Activated CD4-positive, alpha-beta T cell treated with anti-CD3 and anti-CD28 coated beads, Interleukin-2, Interleukin-6, amounts not matched to agents 100 ng/mL and 50 ng/mL, durations not matched to agents 16 hours and 8 hours (primary cell): ENCODE results near the gene NALCN.

Source experiments
- DNase-seq: peaks from one replicate; pipeline ENCODE4 v3.0.0-alpha.2; 2020

Gene NALCN

DNA sequence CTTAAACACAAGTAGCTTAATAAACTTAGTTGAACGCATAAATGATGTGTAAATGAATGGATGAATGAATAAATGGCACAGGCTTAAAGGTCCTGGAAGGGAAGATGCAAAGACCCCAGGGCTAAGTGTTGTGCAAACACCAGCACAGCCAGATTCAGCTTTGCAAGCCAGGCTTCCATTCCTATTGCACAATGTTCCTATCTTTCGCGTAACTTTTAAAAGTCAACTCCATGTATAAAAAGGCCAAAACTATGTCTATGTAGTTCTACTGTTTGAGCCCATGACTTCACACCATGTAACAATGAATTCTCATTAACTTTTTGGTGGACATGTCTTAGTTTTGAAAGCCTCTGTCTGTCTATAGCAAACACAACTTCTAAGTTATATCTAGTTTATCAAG, 226.0 kb downstream of the NALCN start:
- DNase-seq: no peak

DNA sequence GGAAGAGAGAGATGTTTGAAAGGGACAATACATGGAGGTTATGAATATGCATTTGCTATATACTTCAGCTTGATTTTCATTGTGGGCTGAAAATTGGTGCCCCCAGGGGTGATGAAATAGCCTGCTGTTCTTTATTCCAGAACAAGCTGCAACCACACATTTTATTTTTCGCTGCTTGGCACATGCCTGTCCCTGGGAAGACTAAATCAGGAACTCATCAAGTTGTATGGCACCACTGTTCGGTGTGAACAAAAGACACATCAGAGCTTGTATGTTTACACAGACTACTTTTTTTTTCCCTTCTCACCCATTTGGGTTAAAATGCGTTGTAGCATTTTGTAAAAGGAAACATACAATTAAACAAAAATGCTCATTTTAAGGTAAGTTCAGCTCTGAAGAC, 230.7 kb downstream of the NALCN start:
- DNase-seq: no peak

DNA sequence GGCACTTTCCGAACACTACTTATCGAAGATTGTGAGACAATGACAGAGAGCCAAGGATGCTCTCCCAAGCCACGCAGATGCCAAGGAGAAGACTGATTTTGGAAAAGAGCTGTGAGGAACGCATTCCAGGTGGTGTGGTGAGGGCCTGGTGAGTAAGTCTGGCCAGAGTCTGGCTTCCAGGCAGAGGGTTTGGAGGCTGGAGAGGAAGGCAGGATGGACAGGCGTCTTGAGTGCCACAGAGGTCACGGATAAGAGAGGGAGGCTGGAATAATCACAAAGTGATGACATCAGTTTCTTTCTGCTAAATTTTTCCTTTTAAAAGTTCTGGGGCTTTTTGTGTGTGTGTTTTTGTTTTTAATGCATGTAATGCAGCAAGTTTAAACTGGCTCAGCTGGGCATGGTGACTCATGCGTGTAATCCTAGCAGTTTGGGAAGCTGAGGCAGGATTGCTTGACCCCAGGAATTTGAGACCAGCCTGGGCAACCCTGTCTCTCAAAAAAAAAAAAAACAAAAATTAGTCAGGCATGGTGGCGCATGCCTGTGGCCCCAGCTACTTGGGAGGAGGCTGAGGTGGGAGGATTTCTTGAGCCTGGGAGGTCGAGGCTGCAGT, 235.1 kb downstream of the NALCN start:
- DNase-seq: no peak

DNA sequence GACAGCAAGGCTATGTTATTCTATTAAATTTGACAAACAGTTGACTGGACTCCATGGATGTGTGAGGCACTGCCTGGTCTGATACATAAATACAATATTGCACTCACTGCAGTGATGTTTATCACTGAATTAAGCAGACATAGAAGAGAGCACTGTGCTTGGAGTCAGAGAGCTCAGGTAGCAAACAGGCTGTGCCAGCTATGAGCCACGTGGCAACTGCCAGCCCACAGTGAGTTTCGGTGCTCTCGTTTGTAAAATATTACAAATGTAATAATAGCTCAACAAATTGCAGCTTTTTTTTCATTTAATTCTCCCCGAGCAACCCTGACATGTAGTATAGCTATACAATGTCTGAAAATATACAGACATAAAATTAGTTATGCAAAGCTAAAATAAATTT, 237.3 kb downstream of the NALCN start:
- DNase-seq: no peak

DNA sequence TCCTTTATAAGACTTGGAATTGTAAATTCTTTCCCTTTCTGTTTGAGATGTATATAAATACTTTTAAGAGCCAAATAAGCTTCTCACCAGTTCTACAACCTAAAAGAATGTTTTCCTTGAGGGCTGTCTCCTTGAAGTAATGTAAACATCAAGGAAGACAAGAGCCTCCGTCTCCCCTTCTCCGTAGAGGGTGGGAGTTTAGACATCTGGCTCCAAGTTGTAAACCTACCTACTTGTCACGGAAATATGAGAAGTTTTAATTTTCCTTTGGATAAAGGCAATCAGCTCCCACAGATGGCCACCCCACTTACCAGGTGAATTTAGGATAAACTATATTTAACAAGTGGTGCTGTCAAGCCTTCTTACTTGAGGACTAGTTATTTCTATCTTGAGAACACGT, 237.9 kb downstream of the NALCN start:
- DNase-seq: no peak

DNA sequence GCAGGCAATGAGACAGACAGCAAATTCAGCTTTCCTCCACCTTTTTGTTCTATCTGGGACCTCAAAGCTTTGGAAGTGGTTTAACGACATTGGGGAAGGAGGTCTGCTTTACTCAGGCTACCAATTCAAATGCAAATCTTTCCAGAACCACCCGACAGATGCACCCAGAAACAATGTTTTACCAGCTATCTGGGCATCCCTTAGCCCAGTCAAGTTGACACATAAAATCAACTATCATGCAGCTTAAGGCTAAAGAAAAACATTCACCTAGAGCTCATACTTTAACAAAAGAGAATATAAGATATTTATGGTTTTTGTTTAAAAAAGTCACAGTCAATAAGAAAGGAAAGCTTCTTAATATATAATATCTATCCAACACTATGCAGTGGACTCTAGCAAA, 246.0 kb downstream of the NALCN start:
- no peak for DNase-seq

DNA sequence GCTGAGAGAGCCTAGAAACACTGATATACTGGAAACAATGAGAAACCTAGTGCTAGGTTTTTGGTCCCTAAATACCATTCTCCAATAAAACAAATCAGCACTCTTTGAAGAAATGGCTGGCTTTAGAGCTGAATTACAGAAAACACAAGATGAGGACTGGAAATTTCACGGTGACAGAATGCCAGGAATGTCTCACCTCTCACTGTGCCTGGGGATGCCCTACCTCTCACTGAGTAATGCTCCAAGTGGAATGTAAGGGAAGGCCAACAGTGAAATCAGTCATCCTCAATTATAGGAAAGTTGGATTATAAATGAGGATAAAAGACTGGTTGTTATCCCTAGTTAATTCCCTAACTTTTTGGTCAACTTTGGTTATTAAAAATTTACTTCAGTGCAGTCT, 259.0 kb downstream of the NALCN start:
- DNase-seq: no peak

DNA sequence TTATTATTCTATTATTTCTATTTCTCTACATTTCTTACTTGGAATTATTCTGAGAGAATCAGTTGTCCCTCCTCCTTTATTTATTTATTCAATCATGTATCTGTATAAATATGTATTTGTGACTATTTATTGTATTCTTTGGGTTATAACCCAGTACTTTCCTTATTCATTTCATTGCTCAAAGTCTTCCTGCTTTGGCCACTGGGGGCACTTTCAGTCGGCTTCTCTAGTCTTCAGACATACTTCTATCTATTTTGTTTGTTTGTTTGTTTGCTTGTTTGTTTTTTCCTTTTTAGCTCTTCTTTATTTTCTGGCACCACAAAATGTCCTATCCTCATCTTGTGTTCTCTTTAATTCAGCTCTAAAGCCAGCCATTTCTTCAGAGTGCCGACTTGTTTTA, 260.4 kb downstream of the NALCN start:
- DNase-seq: no peak

DNA sequence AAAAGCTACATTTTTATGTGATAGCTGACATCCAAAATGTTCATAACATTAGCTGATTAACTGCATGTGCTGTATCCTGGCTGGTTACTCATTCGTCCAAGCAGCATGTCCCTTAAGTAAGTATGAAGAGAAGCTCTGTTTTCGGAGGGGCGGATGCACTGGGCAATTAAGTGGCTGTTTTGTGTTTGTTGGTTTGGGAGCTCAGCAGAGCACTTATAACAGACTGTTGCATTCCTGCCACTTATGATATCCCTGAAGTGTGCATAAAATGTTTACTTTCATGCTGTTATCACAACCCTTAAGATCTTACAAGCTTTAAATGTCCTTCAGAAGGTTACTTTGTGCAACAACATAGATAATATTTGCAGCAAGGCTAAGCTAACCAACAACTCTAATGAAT, 264.1 kb downstream of the NALCN start:
- DNase-seq: no peak

DNA sequence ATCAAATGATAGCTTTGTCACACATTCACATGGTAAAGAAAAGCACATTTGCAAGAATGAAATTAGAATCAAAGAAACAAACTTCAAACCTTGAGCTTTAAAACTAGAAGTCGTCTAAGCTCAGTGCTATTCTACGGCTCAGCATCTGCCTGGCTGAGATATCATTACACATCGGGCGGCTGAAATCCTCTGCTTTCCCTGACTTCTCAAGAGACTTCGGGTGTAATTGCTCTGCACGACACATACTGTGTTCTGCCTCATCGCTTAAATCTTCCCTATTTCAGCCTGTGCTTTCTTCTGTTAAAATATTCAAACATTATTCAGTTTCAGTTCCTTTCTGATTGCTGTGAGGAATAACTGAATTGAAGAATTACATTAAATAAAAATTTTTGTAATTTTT, 265.3 kb downstream of the NALCN start:
- no peak for DNase-seq

DNA sequence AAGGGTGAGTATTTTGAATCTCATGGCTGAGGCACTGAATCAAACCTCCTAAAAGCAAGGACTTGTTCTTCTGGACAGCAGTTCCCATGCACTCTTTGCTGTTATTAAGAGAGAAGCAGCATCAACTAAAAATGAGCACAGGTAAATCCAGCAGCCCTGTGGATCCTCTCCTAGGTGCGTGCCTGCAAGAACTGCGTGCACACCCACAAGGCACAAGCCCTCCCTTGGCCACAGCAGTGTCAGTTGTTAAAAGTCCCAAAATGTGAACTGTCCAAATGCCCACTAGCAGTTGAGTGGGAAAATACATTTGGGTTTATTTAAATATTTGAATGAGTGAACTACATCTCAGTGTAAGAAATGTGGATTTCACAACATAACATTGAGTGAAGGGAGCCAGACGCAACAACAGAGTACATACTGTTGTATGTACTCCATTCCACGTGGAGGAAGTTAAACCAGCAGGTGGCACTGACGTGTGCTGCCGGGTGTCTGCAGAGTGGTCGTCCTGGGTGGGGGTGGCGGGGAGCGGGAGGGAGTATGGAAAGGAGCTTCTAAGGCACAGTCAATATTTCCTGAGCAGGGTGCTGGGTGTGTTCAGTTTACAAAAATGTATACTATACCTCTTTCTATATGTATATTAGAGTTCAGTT, 266.4 kb downstream of the NALCN start:
- no peak for DNase-seq

DNA sequence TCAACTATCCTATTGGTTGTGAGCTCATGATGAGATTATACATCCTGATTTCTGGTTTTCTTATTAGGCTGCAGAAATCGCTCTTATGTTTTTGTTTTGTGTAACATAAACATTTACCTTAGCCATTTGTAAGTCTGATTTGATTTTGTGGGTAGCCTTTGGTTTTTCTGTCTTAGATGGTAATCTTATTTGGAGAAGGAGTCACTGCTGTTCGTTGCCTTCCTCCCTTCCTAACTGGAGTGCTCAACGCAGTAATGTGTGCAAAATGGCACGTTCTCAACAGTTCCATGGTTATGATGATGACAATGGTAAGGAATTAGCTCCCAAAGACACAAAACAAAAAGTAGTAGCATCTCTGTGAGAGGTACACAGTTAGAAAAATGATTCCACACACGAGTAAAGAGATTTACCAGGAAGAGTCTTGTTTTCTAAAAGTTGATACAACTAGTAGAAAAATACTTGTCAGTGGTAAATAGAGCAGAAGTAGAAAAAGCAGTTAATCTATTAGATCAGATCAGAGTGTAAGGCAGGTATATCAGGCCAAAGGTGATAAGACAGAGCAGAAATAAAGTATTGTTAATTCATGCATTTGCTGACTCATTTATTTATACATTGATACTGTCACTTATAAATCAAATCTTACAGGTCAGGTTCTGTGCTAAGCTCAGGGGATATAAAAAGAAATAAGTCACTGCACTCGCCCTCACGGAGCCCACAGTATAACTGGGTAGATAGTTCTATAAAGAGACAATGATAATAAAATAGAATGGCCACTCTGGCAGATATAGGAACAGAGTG, 270.0 kb downstream of the NALCN start:
- no peak for DNase-seq

DNA sequence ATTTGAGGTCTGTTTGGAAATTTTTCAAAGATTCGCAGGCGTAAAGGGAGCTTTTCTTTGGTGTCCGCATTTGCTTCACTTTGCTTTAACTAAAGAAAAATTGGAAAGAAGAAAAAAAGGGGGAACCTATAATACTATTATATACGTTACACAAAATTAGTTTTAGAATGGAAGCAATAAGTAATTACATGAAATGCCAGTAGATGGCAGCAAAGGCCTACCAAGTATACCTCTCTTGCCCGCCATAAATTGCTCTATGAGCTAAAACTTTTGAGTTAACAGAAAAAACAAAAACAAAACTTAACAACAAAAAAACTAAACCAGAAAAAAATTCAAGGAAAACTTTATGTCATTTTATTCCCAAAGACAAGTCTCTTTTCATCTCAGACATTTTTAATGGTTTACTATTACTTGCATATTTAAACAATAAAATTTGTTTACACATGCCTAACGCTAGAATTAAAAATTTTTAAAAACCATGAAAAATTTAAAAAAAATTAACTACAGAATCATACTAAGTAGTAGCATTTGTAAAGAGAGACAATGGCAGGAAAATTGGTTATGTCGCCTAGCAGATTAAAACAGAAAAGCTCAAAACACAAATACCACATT, 271.4 kb downstream of the NALCN start:
- peak; percentile 54 for DNase-seq

DNA sequence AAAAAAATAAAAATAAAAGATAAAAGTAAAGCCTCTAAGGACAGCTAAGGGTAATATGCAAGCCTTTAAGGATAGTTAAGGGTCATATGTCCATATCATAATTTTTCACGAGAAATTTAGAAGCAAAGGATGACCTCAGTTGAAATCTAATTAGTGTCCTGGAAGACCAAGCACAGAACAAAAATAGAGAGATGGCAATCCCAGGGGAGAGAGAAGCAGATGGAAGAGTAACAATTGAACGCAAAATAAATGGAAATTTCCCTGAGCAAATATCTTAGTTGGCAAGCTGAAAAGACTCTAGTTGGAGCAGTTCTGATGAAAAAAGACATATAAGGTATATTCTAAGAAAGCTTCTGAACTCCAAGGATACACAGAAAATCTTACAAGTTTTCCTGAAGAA, 275.4 kb downstream of the NALCN start:
- no peak for DNase-seq

DNA sequence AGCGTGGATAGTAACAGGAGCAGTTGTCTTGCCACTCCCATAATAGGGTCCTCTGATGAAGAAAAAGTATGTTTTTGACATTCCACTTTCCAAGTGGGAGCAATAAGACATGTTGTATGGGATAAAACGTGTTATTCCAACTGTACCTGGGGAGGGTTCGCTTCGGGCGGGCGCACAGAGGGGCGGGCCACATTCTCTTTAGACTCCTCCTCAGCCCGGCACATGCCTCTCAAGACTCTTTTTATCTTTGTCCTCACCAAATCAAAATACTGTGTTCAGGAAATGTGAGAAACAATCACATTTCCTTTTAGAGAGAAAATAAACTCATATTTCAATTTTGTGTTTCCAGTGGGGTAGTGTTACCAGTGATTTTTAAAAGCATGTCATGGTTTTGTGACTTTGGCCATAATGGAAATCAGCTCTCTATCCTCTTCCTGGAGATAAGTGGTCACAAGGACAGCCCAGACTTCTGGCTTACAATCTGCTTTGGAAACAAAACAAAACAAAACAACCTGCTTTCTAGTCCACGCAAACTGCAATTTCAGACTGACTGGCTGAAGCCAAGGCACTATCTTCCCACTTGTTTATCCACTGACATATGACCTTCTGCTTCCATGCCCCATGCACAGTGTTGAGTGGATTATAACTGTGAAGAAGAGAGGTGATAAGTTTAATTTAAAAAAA, 276.1 kb downstream of the NALCN start:
- no peak for DNase-seq

DNA sequence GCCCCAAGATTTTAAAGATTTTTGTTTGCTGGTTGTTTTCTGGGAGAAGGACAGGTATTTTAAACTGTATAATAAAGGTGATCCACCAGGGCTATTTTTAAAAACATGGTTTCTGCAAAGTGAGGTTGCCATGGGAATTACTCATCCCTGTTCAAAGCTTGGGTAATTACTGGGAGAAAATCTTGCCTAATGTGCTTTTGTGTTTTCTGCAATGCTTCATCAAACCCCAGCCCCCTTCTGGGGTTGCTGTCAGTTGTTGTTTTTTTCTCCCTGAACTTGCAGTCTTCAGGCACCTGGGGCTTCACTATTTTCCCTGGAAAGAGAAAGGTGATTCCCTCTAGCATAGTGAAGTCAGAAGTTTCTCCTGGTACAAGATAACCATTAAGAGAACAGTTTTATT, 277.2 kb downstream of the NALCN start:
- DNase-seq: no peak

DNA sequence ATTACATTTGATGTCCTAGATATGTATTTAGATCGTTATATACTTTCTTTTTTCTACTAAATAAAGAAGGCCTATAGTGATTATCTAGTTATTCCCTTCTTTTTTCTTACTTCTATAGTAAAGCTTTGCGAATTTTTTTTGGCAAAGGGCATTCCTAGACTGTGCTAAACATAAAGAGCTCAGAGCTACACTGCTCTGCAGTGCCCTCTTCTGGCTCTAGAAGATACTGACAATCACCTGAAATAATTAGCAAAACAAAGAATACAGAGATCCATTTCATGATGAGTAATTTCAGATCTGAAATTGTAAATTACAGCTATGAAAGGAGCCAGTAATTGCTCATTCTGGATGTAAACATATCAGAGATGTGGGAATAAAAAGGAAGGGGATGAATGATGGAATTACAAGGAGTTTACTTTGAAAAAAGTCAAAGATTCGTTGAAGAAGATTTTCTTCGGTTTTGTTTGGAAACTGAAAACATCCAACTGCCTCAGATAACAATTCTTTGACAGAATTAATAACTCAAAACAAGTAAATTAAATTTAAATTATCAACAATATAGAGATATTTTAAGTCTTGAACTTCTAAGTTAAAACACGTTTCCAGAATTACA, 288.5 kb downstream of the NALCN start:
- peak; percentile 55 for DNase-seq

DNA sequence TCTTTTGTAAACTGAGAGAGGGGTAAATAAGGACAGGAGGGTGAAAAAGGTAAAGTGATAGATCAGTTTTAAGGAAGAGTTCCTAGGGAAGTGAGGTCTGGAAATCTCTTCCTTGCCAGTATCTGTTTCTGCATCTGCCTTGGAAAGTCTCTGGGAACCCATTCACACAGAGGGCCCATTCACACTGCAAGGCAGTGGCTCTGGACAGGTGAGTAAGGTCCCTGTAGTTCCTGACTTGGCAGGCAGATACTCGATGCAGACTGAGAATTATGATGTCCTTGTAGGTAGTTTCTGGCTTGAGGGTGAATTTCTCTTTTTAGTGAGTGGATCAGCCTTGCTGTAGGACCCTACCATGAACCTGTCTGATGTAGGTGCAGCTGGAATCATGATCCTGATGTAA, 293.3 kb downstream of the NALCN start:
- no peak for DNase-seq

DNA sequence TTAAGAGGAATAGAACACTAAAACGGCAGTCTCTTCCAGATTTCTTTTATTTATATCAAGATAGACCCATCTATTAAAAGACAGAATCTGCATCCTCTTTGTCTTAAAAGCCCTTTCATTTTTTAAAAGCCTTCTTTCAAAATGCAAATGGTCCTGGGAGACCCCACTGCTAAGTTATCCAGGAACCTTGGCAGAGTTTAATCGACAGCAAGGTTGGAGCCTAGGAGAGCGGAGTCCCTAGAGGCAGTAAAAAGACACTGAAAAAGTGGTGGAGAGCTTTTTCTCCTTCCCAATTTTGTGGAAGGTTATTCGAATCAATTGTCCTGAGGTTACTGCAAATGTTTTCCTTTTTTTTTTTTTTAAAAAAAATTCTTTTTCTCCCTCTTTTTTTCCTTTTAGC, 294.7 kb downstream of the NALCN start:
- no peak for DNase-seq

DNA sequence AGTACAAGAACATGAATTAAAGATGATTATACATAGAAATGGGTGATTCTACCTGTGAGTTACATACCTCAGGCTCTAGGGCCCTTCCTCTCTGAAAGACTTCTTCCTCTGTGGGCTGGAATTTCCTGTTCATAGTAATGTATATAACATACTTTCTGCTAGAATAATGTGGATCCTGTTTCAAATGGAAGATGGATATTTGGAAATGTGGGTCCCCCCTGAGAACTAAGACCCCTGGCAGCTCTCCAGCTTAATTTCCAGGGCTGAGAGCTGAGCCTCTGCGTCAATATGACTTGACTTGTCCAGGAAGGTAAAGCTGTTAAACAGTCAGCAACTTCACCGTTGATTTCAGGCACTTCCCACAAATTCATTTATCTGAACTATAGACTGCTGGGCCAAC, 296.3 kb downstream of the NALCN start:
- no peak for DNase-seq

DNA sequence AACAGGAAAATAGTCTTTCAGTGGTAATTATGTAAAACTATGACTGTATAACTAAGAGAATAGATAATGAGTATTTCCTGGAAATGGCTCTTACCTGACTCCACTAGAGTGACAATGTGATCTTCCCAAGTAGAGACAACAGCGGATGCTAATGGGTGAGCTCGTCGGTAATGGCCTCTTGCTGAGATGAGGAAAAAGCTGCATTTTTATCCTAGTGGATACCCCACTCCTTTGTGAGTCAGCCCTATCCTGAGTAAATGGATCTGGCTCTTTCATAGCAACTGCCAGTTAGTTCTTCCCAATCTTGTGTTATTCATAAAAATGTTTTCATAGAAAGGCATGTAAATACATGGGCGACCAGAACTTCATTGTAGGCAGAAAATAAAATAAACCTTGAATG, 299.5 kb downstream of the NALCN start:
- DNase-seq: no peak

DNA sequence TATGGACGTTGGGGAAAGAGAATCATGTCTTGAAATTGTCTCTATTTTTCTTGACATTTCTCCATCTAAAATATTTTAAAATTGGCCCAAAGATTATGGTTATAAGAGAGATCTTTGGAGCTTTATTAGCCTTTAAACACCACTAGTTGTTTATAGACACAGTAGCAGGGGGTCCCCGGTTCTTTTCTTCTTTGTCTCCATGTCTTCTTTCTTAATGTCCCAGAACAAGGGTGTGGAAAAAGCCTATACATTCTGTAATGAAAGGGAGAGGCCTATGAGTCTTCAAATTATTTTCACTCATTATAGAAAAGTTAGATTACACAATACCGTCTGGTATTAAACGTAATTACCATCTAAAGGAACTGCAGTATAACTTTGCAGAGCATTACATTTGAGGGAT, 300.0 kb downstream of the NALCN start:
- DNase-seq: no peak

DNA sequence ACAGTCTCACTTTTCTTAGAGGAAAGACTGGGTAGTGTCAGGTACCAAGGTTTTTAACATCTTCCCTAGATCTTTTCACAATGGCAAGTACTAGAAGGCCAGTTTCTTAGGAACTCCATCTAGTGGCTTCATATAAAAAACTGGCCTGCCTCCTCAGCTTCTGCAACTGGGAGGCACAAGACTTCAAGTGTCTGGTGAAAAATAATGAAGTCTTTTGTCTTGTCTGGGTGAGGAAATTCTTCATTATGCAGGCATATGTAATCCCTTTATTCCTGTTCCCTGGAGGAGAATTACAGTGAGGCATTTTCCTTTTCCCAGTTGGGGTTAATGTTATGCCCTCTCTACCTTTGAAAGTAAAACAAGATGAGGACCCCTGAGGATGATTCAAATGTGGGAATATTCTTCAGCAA, 300.5 kb downstream of the NALCN start:
- DNase-seq: no peak
